Mammary epithelial cell (primary cell): ENCODE data around the gene ATXN1.

ENCODE experiments used
- CTCF ChIP-seq, 2 donors: IDR thresholded peaks in 1 of 2; conservative IDR thresholded peaks in 1 of 2; 2 replicates each; pipeline ENCODE4 v1.5.1; 2011 to 2012; ENCODE audit warnings: inconsistent platforms in 2 of 2, low read length in 2 of 2, mild to moderate bottlenecking in 2 of 2, control low read depth in 1 of 2, low read depth in 1 of 2; ENCODE audit not compliant: insufficient read depth in 1 of 2; ENCODE audit errors: extremely low read depth in 1 of 2
- EZH2 ChIP-seq: IDR thresholded peaks from 2 replicates; pipeline ENCODE4 v1.6.1; 2012; ENCODE audit warnings: low read length, inconsistent platforms, borderline replicate concordance

GRCh38 chr6:16393326-16393725 lies 367.9 kb downstream of the ATXN1 start:
- TF ChIP-seq CTCF (conservative IDR thresholded peaks at IDR 0.05 in 1 of 2, IDR thresholded peaks at IDR 0.05 in 1 of 2; ENCODE audit: extremely low read depth in 1 of 2, insufficient read depth in 1 of 2, low read depth in 1 of 2, low read length in 2 of 2) (no peak), EZH2 (no peak)
